Mammary epithelial cell (primary cell): Measurements from ENCODE around the gene MKI67.

Source experiments
- CTCF ChIP-seq, 2 donors: IDR thresholded peaks in 1 of 2; conservative IDR thresholded peaks in 1 of 2; 2 replicates each; pipeline ENCODE4 v1.5.1; 2011 to 2012; ENCODE audit warnings: inconsistent platforms in 2 of 2, low read length in 2 of 2, mild to moderate bottlenecking in 2 of 2, control low read depth in 1 of 2, low read depth in 1 of 2; ENCODE audit not compliant: insufficient read depth in 1 of 2; ENCODE audit errors: extremely low read depth in 1 of 2
- EZH2 ChIP-seq: IDR thresholded peaks from 2 replicates; pipeline ENCODE4 v1.6.1; 2012; ENCODE audit warnings: low read length, inconsistent platforms, borderline replicate concordance

- TF ChIP-seq CTCF (conservative IDR thresholded peaks at IDR 0.05 in 1 of 2, IDR thresholded peaks at IDR 0.05 in 1 of 2; ENCODE audit: extremely low read depth in 1 of 2, insufficient read depth in 1 of 2, low read depth in 1 of 2, low read length in 2 of 2) (no peak), EZH2 (no peak)
These were observed 57.6 kb downstream of the MKI67 start for GRCh38 chr10:128068398-128069285.
